AG20443 (cell line): ENCODE results near the gene ZNF283.

Source experiments
- DNase-seq: peaks from one replicate; pipeline ENCODE4 v3.0.0; 2012; ENCODE audit warnings: low spot score, mixed read lengths

ZNF283 gene

GRCh38 chr19:43826787-43827754, at the start of gene ZNF283:
TSS of gene ZNF283 (plus strand) at chr19:43827321. CDS start at chr19:43833505, 6,184 bp downstream.
- DNase-seq, result peak; percentile 96

DNA sequence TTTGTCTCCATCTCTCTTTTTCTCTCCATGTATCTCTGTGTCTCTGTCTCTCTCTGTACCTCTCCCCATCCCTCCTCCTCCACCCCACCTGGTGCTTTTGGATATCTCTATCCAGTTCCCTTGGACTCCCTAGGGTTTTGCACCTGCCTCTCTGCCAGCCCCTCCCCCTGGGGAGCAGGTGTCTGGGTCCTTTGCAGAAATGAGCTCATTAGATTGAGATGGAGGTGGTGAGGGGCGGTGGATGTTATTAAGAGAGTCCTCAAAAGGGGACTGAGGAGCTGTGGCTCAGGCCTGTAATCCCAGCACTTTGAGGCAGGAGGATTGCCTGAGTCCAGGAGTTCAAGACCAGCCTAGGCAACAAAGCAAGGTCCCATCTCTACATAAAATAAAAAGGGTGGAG, 48.5 kb upstream of the ZNF283 start:
- no peak for DNase-seq

DNA sequence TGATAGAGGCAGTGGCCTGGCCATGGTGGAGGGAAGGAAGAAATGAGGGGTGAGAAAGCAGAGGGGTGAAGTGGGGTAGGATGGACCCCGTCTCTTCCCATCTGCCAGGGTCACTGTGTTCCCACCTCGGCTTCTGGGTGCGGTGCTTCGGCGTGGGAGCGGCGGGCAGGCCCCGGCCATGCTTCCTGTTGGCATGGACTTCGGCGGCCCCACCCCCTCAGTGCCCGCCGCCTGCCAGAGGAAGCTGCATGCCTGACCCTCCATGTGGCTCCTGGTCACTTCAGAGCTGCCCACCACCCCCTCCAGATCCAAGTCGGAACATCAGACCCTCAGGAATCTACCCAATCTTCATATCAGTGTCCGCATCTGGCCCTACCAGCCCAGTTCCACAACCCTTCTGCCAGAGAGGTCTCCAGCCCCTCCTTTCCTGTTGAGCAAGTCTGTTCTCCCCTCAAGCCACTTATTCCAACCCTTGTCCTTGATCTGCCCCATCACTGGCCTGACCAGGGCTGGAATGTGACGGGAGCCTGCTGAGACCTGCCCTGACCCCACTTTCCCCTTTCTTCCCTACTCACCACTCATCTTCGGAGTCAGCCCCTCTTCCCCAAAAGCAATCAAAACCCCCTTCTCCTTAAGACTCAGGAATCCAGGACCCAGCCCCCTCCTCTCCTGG, 47.8 kb upstream of the ZNF283 start:
- DNase-seq, result no peak

GRCh38 chr19:43779820-43780219, 47.3 kb upstream of the ZNF283 start:
- DNase-seq, result no peak

GRCh38 chr19:43780706-43781525, 46.2 kb upstream of the ZNF283 start, which contains the start of gene KCNN4:
TSS of gene KCNN4 (minus strand) at chr19:43780973. CDS start at chr19:43780861, 112 bp downstream.
- DNase-seq, result peak; percentile 64

- DNase-seq, result no peak
Observed at GRCh38 chr19:43781630-43782310, 45.4 kb upstream of the ZNF283 start.

DNA sequence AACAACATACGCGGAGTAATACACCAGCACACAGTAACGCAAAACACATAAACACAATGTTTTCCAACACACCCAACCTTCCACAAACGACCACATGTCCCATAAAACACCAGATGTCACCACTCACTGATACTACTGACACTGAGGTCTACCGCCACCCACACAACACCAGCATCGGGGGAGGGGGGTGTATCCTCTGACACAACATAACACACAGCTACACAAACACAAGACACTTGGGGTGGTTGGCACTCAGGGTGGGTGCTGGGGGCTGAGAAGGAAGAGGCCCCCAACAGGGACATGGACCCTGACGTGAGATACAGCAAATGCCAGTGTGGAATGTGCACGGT, 44.8 kb upstream of the ZNF283 start:
- DNase-seq, result no peak

DNA sequence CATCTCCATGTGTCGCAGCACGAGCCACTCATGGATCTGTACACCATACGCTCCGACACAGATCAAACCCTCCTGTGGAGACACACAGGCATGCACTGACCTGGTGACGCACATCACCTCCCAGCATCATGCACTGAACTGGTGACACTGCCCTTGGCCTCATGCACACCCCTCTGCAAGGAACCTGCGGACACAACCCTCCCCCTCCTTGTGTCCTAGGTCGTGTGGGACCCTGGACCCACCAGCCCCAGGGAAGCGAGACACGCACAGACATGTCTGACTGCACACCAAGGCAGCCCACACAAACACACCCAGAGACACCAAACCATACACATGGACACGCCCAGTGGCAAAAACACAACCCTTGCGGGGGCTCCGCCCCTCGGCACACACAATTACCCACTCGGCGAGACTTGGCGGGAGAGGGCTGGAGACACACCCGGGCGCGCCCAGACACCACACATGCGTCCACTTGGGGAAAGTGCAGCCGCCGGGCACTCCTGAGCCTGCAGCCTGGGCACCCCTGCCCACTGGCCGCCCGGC, 44.4 kb upstream of the ZNF283 start:
- no peak for DNase-seq

- no peak for DNase-seq
Observed at GRCh38 chr19:43783636-43784035, 43.5 kb upstream of the ZNF283 start.

- DNase-seq, result peak; percentile 92
Observed at GRCh38 chr19:43784241-43784980, 42.7 kb upstream of the ZNF283 start.

GRCh38 chr19:43784981-43785808, 41.9 kb upstream of the ZNF283 start:
- DNase-seq, result peak; percentile 81

- no peak for DNase-seq
Observed at GRCh38 chr19:43786665-43787064, 40.5 kb upstream of the ZNF283 start.

DNA sequence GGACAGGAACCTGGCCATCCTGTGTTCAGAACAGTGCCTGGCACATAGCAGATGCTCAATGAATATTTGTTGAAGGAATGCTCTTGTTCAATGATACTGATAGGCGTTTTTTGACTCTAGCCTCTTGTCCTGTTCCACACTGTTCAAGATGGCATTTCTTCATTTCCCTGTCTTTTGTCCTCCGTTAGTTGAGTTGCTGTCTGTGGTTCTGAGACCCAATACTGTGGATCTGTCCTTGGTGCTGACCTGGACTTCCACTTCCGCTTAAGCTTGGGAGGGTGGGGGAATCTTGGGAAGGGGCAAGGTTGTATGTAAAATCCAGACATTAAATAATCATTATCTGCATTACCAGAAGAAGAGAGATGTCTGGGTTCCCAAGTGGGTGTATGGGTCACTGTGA, 38.1 kb upstream of the ZNF283 start:
- peak; percentile 55 for DNase-seq

GRCh38 chr19:43790587-43790986, 36.5 kb upstream of the ZNF283 start:
- DNase-seq, result no peak

GRCh38 chr19:43797118-43797517, 30.0 kb upstream of the ZNF283 start:
- no peak for DNase-seq

GRCh38 chr19:43797556-43797955, 29.6 kb upstream of the ZNF283 start:
- DNase-seq, result no peak

DNA sequence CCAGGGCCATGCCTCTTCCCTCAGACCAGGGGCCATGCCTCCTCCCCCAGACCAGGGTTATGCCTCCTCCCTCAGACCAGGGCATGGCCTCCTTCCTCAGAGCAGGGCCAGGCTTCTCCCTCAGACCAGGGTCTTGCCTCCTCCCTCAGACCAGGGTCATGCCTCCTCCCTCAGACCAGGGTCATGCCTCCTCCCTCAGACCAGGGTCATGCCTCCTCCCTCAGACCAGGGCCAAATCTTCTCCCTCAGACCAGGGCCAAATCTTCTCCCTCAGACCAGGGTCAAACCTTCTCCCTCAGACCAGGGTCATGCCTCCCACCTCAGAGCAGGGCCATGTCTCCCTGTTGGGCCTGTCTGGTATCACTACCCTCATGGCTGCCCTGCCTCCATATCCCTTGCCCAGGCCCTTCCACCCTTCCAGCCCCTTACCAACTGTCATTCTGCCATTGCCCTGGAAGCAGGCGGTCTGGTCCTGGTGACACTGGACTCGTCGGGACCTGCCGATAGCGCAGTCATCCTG, 29.0 kb upstream of the ZNF283 start:
- DNase-seq, result no peak

GRCh38 chr19:43798546-43799409, 28.3 kb upstream of the ZNF283 start:
- peak; percentile 52 for DNase-seq
